ENCODE results near the gene GDF3.
A peak's percentile ranks its signal among the peaks of the same experiment; 100 is the strongest.
"Not testable (repeated sequence)": the region's sequence is repeated elsewhere in the genome, so short reads cannot be mapped to it uniquely, and the experiment has no call there.

Gene GDF3

GRCh38 chr12:7675455-7675854 lies 20.1 kb downstream of the GDF3 start:
- DNase-seq (ENCODE audit: extremely low spot score, insufficient read length, low read depth); FAIRE-seq: not testable (repeated sequence)

GRCh38 chr12:7668171-7668570 lies 27.4 kb downstream of the GDF3 start:
- FAIRE-seq (no peak), DNase-seq (ENCODE audit: extremely low spot score, insufficient read length, low read depth) (no peak)

GRCh38 chr12:7667125-7667524 lies 28.4 kb downstream of the GDF3 start:
- DNase-seq (ENCODE audit: extremely low spot score, insufficient read length, low read depth): no peak

GRCh38 chr12:7666595-7666994 lies 29.0 kb downstream of the GDF3 start:
- no peak for DNase-seq (ENCODE audit: extremely low spot score, insufficient read length, low read depth)
- no peak for FAIRE-seq

More at GRCh38 chr12:7667125-7667524, 28.4 kb downstream of the GDF3 start:
- no peak for FAIRE-seq

GRCh38 chr12:7661741-7662140 lies 33.8 kb downstream of the GDF3 start:
- DNase-seq (ENCODE audit: extremely low spot score, insufficient read length, low read depth) (no peak), FAIRE-seq (no peak)

GRCh38 chr12:7656121-7656520 lies 39.5 kb downstream of the GDF3 start:
- no peak for DNase-seq (ENCODE audit: extremely low spot score, insufficient read length, low read depth)
- no peak for FAIRE-seq

- DNase-seq (ENCODE audit: extremely low spot score, insufficient read length, low read depth): no peak
- no peak for FAIRE-seq
Measured at GRCh38 chr12:7650091-7650490, 45.5 kb downstream of the GDF3 start.

- FAIRE-seq (no peak), DNase-seq (ENCODE audit: extremely low spot score, insufficient read length, low read depth) (no peak)
Measured at GRCh38 chr12:7647071-7647470, 48.5 kb downstream of the GDF3 start.

- FAIRE-seq: no peak
Measured at GRCh38 chr12:7646178-7646475, 49.4 kb downstream of the GDF3 start.

GRCh38 chr12:7645395-7646177 lies 50.0 kb downstream of the GDF3 start:
- DNase-seq (ENCODE audit: extremely low spot score, insufficient read length, low read depth) (no peak), FAIRE-seq (peak; percentile 65)

More at GRCh38 chr12:7646178-7646475, 49.4 kb downstream of the GDF3 start:
- no peak for DNase-seq (ENCODE audit: extremely low spot score, insufficient read length, low read depth)

- no peak for DNase-seq (ENCODE audit: extremely low spot score, insufficient read length, low read depth)
- no peak for FAIRE-seq
Measured at GRCh38 chr12:7642876-7643309, 52.7 kb downstream of the GDF3 start.

- FAIRE-seq (no peak), DNase-seq (ENCODE audit: extremely low spot score, insufficient read length, low read depth) (no peak)
Measured at GRCh38 chr12:7642287-7642686, 53.3 kb downstream of the GDF3 start.

GRCh38 chr12:7640123-7640995 lies 55.2 kb downstream of the GDF3 start:
- FAIRE-seq; DNase-seq (ENCODE audit: extremely low spot score, insufficient read length, low read depth): not testable (repeated sequence)

All from GM18507 (cell line).